Ascending aorta (tissue), 2 donors: ENCODE measurements around the gene CDK16. TPM values are rescaled to one million over a fixed set of nuclear protein-coding genes. Genes with fewer than 3 reads are reported as not detected.
A peak's percentile ranks its signal among the peaks of the same experiment; 100 is the strongest.

Experiments used
- DNase-seq, 2 donors: peaks; one replicate each; pipeline ENCODE4 v3.0.0-alpha.2; 2019; ENCODE audit warnings: low spot score in 2 of 2
- H3K27ac ChIP-seq, 2 donors: fragments of 200-600 bp; sonication (generic); one replicate each; pipeline ENCODE4 v1.5.1; 2016 to 2017; ENCODE audit warnings: mild to moderate bottlenecking in 1 of 2
- H3K27me3 ChIP-seq: fragments of 200-600 bp; sonication (generic); one replicate; pipeline ENCODE4 v1.5.1; 2017
- H3K36me3 ChIP-seq, 2 donors: fragments of 200-600 bp; sonication (generic); one replicate each; pipeline ENCODE4 v1.5.1; 2016
- H3K4me1 ChIP-seq, 2 donors: fragments of 200-600 bp; sonication (generic); one replicate each; pipeline ENCODE4 v1.5.1; 2016 to 2017; ENCODE audit warnings: mild to moderate bottlenecking in 1 of 2
- H3K4me3 ChIP-seq, 2 donors: fragments of 200-600 bp; sonication (generic); one replicate each; pipeline ENCODE4 v1.5.1; 2016 to 2017; ENCODE audit warnings: mild to moderate bottlenecking in 1 of 2
- H3K9me3 ChIP-seq, 2 donors: fragments of 200-600 bp; sonication (generic); one replicate each; pipeline ENCODE4 v1.5.1; 2016
- CTCF ChIP-seq, 3 experiments: fragments of 200-600 bp in 2 of 3; fragments of 450-650 bp in 1 of 3; sonication (generic) in 2 of 3; IDR thresholded peaks; one replicate each; pipeline ENCODE4 v1.5.1; 2016 to 2019; ENCODE audit warnings: antibody characterized with exemption in 3 of 3, mild to moderate bottlenecking in 1 of 3, moderate library complexity in 1 of 3
- intact Hi-C: fragments of 100-400 bp; cut with DNase I; formaldehyde crosslinking; loops from one replicate; pipeline ENCODE4 v1.15.1; 2023
- total RNA-seq: library from RNA; depleted of rRNA; stranded (reverse); fragments of >200 nt; gene quantifications from one replicate; pipeline ENCODE4 v1.1.0, GENCODE V29; 2016

CDK16 gene
- total RNA-seq, 1 donor from 2014 or later = 87.4 TPM

- intact Hi-C loops = loop anchor here (2.0 to 10.0 kb wide), 5 partner anchors 40 to 463 kb away; partner anchors contain the start of genes ELK1, NDUFB11, RBM10 and USP11
- no peaks in the 10 kb centered on the region for H3K36me3 ChIP-seq
- H3K9me3 ChIP-seq = no peaks in the 10 kb centered on the region
- no peak for DNase-seq
- no peak overlapping the region for H3K27ac ChIP-seq
- H3K4me1 ChIP-seq = peaks cover 9 to 20% of the 10 kb centered on the region in 2 donors
- no peak for TF ChIP-seq CTCF (IDR thresholded peaks at IDR 0.05)
- H3K27me3 ChIP-seq = no peaks in the 10 kb centered on the region
- peak overlapping the region; percentile 53 to 61 for H3K4me3 ChIP-seq
Measured at GRCh38 chrX:47191806-47192401, 26.6 kb upstream of the CDK16 start.

GRCh38 chrX:47193475-47194193 is 24.8 kb upstream of the CDK16 start, which contains the start of gene UBA1:
Gene UBA1, plus strand, starts transcription at chrX:47193829. Its CDS starts 4,974 bp downstream, at chrX:47198803.
- intact Hi-C loops = loop anchor here (1.0 to 10.0 kb wide), 7 partner anchors 24 to 461 kb away; partner anchors contain the start of genes ELK1, USP11, UXT and ZNF41
- TF ChIP-seq CTCF (IDR thresholded peaks at IDR 0.05) = peak; percentile 86 to 93 (median 90)
- peak within 1 kb of the TSS; percentile 95 to 99 for H3K27ac ChIP-seq

GRCh38 chrX:47194194-47194787 is 24.2 kb upstream of the CDK16 start:
- Histone ChIP-seq H3K4me1 (peaks cover 12 to 24% of the 10 kb centered on the region in 2 donors), H3K27me3 (no peaks in the 10 kb centered on the region), H3K27ac (peak overlapping the region; percentile 95 to 99), H3K9me3 (no peaks in the 10 kb centered on the region), H3K36me3 (peaks cover 4 to 14% of the 10 kb centered on the region in 2 donors), H3K4me3 (peak overlapping the region; percentile 72 to 99)
- DNase-seq = no peak
- intact Hi-C loops = loop anchor here (1.0 to 10.0 kb wide), 5 partner anchors 38 to 461 kb away; partner anchors contain the start of genes ELK1, USP11, UXT and ZNF41
- TF ChIP-seq CTCF (IDR thresholded peaks at IDR 0.05) = no peak

More at GRCh38 chrX:47193475-47194193, 24.8 kb upstream of the CDK16 start, which contains the start of gene UBA1:
- Histone ChIP-seq H3K9me3 (no peaks in the 10 kb centered on the region), H3K27me3 (no peaks in the 10 kb centered on the region), H3K4me3 (peak within 1 kb of the TSS; percentile 72 to 99), H3K36me3 (peaks cover 0 to 8% of the 10 kb centered on the region in 2 donors), H3K4me1 (peaks cover 12 to 24% of the 10 kb centered on the region in 2 donors)
- peak; percentile 92 to 99 for DNase-seq

- no peak for TF ChIP-seq CTCF (IDR thresholded peaks at IDR 0.05)
- peaks cover 22 to 32% of the 10 kb centered on the region in 2 donors for H3K36me3 ChIP-seq
- DNase-seq = no peak
- intact Hi-C loops = loop anchor here (10.0 kb wide), 1 partner anchor 459 kb away; the partner anchor contains the start of genes ELK1 and UXT
- H3K4me3 ChIP-seq = peak overlapping the region; percentile 11 to 99
- no peak overlapping the region for H3K27ac ChIP-seq
- peaks cover 12 to 24% of the 10 kb centered on the region in 2 donors for H3K4me1 ChIP-seq
- H3K9me3 ChIP-seq = no peaks in the 10 kb centered on the region
- no peaks in the 10 kb centered on the region for H3K27me3 ChIP-seq
Measured at GRCh38 chrX:47196098-47196497, 22.4 kb upstream of the CDK16 start.

- Histone ChIP-seq H3K27ac (no peak overlapping the region), H3K4me3 (peak overlapping the region in 1 of 2 donors; percentile 17), H3K36me3 (peaks cover 37 to 47% of the 10 kb centered on the region in 2 donors), H3K4me1 (peaks cover 12 to 24% of the 10 kb centered on the region in 2 donors), H3K27me3 (no peaks in the 10 kb centered on the region), H3K9me3 (no peaks in the 10 kb centered on the region)
- TF ChIP-seq CTCF (IDR thresholded peaks at IDR 0.05) = no peak
- no peak for DNase-seq
- intact Hi-C loops = loop anchor here (10.0 kb wide), 1 partner anchor 457 kb away; the partner anchor contains the start of genes ELK1 and UXT
Measured at GRCh38 chrX:47197526-47197925, 21.0 kb upstream of the CDK16 start.
